C4-2B (cell line): ENCODE results near the gene MAK.

ENCODE experiments used
- CTCF ChIP-seq: fragments of 450-650 bp; conservative IDR thresholded peaks from 2 replicates; pipeline ENCODE4 v1.5.1; 2017; ENCODE audit warnings: mild to moderate bottlenecking
- ZFX ChIP-seq: fragments of 450-650 bp; IDR thresholded peaks from 2 replicates; pipeline ENCODE4 v1.6.1; 2017

GRCh38 chr6:10884245-10884972, 46.1 kb upstream of the MAK start:
- TF ChIP-seq CTCF: no peak
- no peak for TF ChIP-seq ZFX
